ENCODE measurements around the gene KRT33A. TPM values are rescaled to one million over a fixed set of nuclear protein-coding genes. Genes with fewer than 3 reads are reported as not detected.
"Not testable (repeated sequence)": the region's sequence is repeated elsewhere in the genome, so short reads cannot be mapped to it uniquely, and the experiment has no call there.

Gene KRT33A
- total RNA-seq, 2 donors from 2014 or later: not detected

DNA sequence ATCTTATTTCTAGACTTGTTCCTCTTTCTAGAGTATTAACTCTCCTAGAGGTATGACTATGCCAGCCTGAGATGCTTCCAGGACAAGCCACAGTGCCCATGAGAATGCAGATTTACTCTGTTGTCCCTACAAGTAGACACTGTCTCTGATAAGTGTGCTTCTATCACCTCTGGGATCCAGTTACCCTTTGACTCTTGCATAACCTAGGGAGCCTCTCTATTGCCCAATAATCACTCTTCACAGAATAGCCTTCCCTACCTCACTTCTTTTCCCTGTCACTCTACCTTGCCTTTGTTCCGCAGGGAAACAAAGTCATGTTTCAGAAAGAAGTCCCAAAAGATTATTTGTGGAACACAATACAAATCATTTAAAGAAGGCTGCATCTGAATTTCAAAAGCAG, 33.1 kb upstream of the KRT33A start:
- Mint-ChIP-seq H3K4me1 (no peaks in the 10 kb centered on the region), H3K4me3 (no peak overlapping the region), H3K27ac (no peak overlapping the region), H3K27me3 (no peaks in the 10 kb centered on the region), H3K36me3 (ENCODE audit: low read depth) (no peaks in the 10 kb centered on the region)
- DNase-seq (no peak), ATAC-seq (no peak)
- H3K9me3 ChIP-seq (ENCODE audit: control insufficient read depth, low read length, poor library complexity, severe bottlenecking): peaks cover 10% of the 10 kb centered on the region

DNA sequence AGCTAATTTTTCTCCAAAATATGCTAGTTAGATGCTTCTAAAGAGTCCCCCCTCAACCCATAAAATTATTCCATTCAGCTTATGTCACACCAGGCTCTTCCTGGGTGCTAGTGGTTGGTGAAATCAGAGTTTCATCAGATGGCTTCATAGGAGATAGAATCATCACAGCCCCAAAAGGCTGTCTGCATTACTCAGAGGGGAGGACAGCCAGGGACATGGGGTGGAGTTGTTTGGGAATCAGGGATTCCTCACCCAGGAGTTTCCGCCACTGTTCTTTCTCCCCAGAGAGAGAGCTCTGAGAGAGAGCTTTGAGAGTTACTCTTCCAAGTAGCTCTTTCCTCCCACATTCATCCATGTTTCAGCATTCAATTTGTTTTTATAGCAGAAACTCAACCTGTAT, 31.8 kb upstream of the KRT33A start:
- Mint-ChIP-seq H3K36me3 (ENCODE audit: low read depth) (no peaks in the 10 kb centered on the region), H3K4me3 (no peak overlapping the region), H3K27me3 (no peaks in the 10 kb centered on the region), H3K4me1 (peaks cover 2% of the 10 kb centered on the region), H3K27ac (no peak overlapping the region)
- ATAC-seq (no peak), DNase-seq (no peak)
- H3K9me3 ChIP-seq (ENCODE audit: control insufficient read depth, low read length, poor library complexity, severe bottlenecking): peaks cover 10% of the 10 kb centered on the region

DNA sequence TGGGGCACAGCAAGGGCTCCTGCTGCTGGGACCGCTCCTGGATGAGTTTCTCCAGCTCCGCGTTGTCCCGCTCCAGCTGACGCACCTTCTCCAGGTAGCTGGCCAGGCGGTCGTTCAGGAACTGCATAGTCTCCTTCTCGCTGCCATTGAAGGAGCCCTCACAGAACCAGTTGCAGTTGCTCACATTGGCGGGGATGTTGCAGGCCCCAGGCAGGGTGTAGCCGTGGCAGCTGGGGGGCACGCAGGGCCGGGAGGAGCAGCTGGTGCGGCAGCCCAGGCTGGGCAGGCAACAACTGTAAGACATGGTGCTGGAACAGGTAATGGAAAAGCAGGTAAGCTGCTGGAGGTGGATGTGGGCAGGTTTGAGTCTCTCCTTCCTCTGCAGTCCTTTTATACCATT, 31.3 kb upstream of the KRT33A start, which contains the start of gene KRT34:
Gene KRT34, minus strand, starts transcription at position 364 of the 400 bp plus-strand sequence. Its CDS starts 60 bp downstream, at position 304.
- H3K36me3 Mint-ChIP-seq (ENCODE audit: low read depth); H3K4me3 Mint-ChIP-seq; H3K27ac Mint-ChIP-seq; H3K9me3 ChIP-seq (ENCODE audit: control insufficient read depth, low read length, poor library complexity, severe bottlenecking); ATAC-seq; DNase-seq; H3K4me1 Mint-ChIP-seq; H3K27me3 Mint-ChIP-seq: not testable (repeated sequence)

DNA sequence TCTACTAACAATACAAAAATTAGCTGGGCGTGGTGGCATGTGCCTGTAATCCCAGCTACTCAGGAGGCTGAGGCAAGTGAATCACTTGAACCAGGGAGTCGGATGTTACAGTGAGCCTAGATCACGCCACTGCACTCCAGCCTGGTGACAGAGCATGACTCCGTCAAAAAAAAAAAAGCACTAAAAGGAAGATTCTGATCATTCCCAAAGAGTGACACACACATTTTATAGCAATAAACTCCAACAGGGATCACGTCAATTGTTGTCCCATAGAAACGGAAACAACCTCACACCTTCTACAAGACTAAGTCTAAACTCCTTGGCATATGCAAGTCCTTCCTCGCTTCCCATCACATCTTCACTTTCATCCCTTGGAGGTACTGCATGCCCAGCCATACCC, 29.5 kb upstream of the KRT33A start:
- DNase-seq; H3K36me3 Mint-ChIP-seq (ENCODE audit: low read depth); H3K4me1 Mint-ChIP-seq; H3K27ac Mint-ChIP-seq; H3K27me3 Mint-ChIP-seq; H3K4me3 Mint-ChIP-seq; H3K9me3 ChIP-seq (ENCODE audit: control insufficient read depth, low read length, poor library complexity, severe bottlenecking); ATAC-seq: not testable (repeated sequence)

DNA sequence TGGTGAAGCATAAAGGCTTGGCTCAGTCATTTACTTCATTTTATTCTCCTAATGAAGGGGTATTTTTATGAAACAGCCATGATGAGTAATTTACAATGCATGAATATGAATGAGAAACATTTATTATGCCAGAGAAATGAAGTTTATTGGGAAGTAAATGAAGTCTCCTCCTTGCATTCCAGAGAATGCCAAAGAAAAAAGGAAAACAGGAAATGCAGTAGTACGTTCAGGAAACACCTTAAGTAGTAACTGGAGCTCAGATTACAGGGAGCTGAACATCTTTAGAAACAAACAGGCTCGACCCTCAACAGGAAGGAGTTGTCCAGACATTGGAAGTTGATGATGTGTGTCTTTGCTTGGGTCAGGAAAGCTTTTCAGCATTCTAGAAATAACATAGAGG, 26.9 kb upstream of the KRT33A start:
- H3K27ac Mint-ChIP-seq: no peak overlapping the region

DNA sequence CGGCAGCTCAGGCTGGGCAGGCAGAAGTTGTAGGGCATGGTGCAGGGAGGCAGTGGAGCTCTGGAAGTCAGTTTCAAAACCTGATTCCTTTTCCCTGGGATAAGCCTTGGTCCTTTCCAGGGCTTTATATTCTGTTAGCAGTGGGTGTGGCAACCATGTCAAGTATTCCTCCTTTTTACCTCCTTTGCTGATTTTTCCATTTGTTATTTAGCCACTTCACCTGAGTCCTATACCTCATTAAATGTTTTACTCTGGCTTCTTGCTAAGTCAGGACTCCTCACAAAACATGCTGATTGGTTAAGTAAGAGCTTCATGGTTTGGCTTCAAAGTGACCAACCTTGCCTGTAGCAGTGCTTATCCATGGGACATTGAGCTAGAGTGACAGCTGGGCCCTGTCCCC, 19.1 kb upstream of the KRT33A start, which contains the start of gene KRT33B:
Gene KRT33B, minus strand, starts transcription at position 101 of the 400 bp plus-strand sequence. Its CDS starts 63 bp downstream, at position 38.
- H3K4me3 Mint-ChIP-seq: no peak within 1 kb of the TSS
- H3K9me3 ChIP-seq (ENCODE audit: control insufficient read depth, low read length, poor library complexity, severe bottlenecking): no peaks in the 10 kb centered on the region
- H3K27me3 Mint-ChIP-seq: peaks cover 5% of the 10 kb centered on the region
- no peaks in the 10 kb centered on the region for H3K36me3 Mint-ChIP-seq (ENCODE audit: low read depth)
- no peak for DNase-seq
- ATAC-seq: no peak
- peaks cover 4% of the 10 kb centered on the region for H3K4me1 Mint-ChIP-seq
- H3K27ac Mint-ChIP-seq: peak within 1 kb of the TSS; percentile 4

More for the DNA sequence above, 26.9 kb upstream of the KRT33A start:
- peaks cover 5% of the 10 kb centered on the region for H3K4me1 Mint-ChIP-seq
- no peaks in the 10 kb centered on the region for H3K27me3 Mint-ChIP-seq
- ATAC-seq (no peak), DNase-seq (no peak)
- no peak overlapping the region for H3K4me3 Mint-ChIP-seq
- no peaks in the 10 kb centered on the region for H3K9me3 ChIP-seq (ENCODE audit: control insufficient read depth, low read length, poor library complexity, severe bottlenecking)
- H3K36me3 Mint-ChIP-seq (ENCODE audit: low read depth): no peaks in the 10 kb centered on the region

DNA sequence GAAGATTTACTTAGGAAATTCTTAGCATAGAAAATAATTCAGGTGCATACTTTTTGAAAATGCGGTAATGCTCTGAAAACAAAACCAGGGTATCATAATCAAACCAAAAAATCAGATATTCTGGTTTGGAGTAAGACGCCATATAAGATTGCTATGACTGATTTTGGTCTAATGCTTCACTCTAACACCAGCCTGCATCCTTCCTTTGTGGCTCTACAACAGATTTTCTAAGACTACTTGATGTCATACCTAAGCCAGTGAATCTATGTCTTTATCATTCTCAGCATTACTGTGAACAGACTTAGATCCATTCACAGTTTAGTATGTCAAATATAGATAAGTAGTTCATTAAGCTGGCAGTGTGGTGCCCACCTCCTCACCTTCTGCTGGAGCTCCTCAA, 18.4 kb upstream of the KRT33A start:
- H3K9me3 ChIP-seq (ENCODE audit: control insufficient read depth, low read length, poor library complexity, severe bottlenecking): no peaks in the 10 kb centered on the region
- DNase-seq: no peak
- Mint-ChIP-seq H3K27ac (peak overlapping the region; percentile 4), H3K27me3 (peaks cover 5% of the 10 kb centered on the region), H3K4me1 (peaks cover 4% of the 10 kb centered on the region), H3K4me3 (no peak overlapping the region), H3K36me3 (ENCODE audit: low read depth) (no peaks in the 10 kb centered on the region)
- ATAC-seq: no peak

DNA sequence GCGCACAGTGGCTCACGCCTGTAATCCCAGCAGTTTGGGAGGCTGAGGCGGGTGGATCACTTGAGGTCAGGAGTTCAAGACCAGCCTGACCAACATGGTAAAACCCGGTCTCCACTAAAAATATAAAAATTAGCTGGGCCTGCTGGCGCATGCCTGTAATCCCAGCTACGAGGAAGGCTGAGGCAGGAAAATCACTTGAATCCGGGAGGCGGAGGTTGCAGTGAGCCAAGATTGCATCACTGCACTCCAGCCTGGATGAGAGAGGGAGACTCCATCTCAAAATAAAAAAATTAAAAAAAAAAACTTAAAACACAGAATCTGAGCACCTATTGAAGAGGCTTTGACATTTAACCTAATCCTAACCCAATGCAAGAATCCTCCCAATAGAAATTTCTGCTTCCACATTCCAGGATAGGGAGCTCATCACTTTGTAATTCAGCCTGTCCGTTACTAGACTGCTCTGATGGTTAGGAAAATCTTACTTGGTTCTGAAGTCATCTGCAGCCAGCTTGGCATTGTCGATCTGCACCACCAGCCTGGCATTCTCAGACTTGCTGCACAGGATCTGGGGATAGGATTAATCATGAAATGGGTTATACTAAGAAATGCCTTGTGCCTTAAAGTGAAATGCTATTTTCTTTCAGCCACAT, 16.9 kb upstream of the KRT33A start:
- no peak for ATAC-seq
- peaks cover 5% of the 10 kb centered on the region for H3K27me3 Mint-ChIP-seq
- H3K9me3 ChIP-seq (ENCODE audit: control insufficient read depth, low read length, poor library complexity, severe bottlenecking): no peaks in the 10 kb centered on the region
- DNase-seq: no peak
- peaks cover 4% of the 10 kb centered on the region for H3K4me1 Mint-ChIP-seq
- H3K27ac Mint-ChIP-seq: no peak overlapping the region
- H3K4me3 Mint-ChIP-seq: no peak overlapping the region
- no peaks in the 10 kb centered on the region for H3K36me3 Mint-ChIP-seq (ENCODE audit: low read depth)

DNA sequence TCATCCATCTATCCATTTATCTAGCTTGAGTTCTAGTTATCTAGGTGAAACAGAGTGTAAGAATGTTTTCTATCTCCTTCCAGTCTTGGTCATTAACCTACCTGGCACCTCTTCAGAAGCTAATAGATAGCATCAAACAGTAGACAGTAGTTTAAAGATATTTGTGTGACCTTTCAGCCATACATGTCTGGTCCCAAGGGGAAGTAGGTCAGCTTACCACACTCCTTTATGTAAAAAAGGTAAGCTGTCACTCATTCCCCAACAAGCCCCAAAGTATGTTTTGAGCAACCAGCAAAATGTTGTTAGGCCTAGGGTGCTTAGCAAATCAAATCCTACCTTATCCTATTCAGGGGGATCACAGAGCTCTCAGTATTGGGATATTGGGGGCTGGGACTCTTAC, 15.4 kb upstream of the KRT33A start:
- no peak for ATAC-seq
- H3K27me3 Mint-ChIP-seq: peaks cover 5% of the 10 kb centered on the region
- no peak overlapping the region for H3K4me3 Mint-ChIP-seq
- no peak overlapping the region for H3K27ac Mint-ChIP-seq
- DNase-seq: no peak
- H3K36me3 Mint-ChIP-seq (ENCODE audit: low read depth): no peaks in the 10 kb centered on the region
- no peaks in the 10 kb centered on the region for H3K9me3 ChIP-seq (ENCODE audit: control insufficient read depth, low read length, poor library complexity, severe bottlenecking)
- peaks cover 4% of the 10 kb centered on the region for H3K4me1 Mint-ChIP-seq

DNA sequence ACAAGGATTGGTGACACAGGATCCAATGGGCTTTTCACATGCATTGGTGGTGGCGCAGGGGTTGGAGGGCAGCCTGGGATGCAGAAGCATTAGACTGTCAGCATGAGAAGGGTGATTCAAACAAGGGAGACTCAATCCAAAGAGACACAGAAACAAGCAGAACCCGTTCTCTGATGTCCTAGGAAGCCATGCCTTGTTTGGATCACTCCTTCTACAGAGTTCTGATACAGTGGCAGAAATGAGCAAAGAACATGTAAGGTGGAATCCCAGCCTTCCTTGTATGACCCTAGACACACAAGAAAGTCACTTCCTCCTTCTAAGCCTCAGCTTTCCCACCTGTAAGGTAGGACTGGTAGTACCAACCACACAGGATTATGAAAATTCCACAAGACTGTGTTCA, 13.3 kb upstream of the KRT33A start:
- Mint-ChIP-seq H3K36me3 (ENCODE audit: low read depth) (no peaks in the 10 kb centered on the region), H3K4me3 (no peak overlapping the region), H3K27ac (peak overlapping the region; percentile 39), H3K27me3 (no peaks in the 10 kb centered on the region), H3K4me1 (peaks cover 4% of the 10 kb centered on the region)
- no peak for DNase-seq
- ATAC-seq: no peak
- no peaks in the 10 kb centered on the region for H3K9me3 ChIP-seq (ENCODE audit: control insufficient read depth, low read length, poor library complexity, severe bottlenecking)

DNA sequence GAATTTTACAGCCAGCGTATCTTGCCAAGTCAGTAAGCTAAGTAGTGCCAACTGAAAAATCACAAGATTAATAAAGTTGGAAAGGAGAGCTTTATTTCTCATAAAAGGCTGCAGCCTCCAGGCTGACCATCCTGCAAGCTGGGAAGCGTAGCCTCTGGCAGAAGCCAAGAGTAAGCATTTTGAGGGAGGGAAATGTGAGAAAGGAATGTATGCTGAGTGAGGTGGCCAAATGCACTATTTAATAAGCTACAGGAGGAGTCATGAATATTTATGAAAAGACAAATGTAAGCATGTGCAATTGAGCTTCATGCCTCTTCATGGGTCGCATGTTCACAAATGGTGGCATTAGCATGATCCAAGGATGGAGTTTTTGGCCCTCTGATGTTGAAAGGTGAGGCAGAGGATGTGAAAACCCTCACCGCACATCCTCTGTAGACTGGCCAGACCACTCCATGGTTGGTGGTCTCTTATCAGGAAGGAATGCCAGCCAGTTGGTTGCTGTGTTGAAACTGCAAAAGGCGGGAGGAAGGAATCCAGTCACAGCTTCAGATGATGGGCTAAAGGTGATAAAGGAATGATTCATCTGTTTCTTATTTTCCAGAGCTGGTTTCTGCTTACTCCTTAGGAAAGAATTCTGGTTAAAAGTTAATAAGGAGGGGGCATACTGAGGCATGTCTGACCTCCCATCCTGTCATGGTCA, 9.8 kb upstream of the KRT33A start:
- H3K27ac Mint-ChIP-seq: no peak overlapping the region
- no peaks in the 10 kb centered on the region for H3K36me3 Mint-ChIP-seq (ENCODE audit: low read depth)
- no peak for DNase-seq
- no peak for ATAC-seq
- H3K4me1 Mint-ChIP-seq: no peaks in the 10 kb centered on the region
- H3K4me3 Mint-ChIP-seq: no peak overlapping the region
- H3K27me3 Mint-ChIP-seq: no peaks in the 10 kb centered on the region
- peaks cover 3% of the 10 kb centered on the region for H3K9me3 ChIP-seq (ENCODE audit: control insufficient read depth, low read length, poor library complexity, severe bottlenecking)

DNA sequence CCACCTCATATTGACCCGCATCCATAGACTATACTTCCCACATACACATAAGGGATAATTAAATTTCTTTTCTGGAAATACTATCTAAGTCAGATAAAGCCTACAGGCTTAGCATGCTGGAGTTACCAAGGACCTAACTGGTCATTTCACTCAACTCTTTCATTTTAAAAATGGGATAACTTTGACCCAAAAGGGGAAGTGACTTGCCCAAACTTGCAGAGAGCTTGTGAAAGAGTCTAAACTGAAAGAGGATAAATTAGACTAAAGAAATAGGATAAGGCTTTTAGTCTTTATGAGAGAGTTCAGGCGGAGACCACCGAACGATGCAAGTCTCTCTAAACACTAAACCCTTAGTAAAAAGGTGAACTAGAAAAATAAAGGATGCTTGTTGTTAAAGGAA, 3.9 kb upstream of the KRT33A start:
- no peak overlapping the region for H3K27ac Mint-ChIP-seq
- H3K4me3 Mint-ChIP-seq: no peak overlapping the region
- peaks cover 5% of the 10 kb centered on the region for H3K4me1 Mint-ChIP-seq

DNA sequence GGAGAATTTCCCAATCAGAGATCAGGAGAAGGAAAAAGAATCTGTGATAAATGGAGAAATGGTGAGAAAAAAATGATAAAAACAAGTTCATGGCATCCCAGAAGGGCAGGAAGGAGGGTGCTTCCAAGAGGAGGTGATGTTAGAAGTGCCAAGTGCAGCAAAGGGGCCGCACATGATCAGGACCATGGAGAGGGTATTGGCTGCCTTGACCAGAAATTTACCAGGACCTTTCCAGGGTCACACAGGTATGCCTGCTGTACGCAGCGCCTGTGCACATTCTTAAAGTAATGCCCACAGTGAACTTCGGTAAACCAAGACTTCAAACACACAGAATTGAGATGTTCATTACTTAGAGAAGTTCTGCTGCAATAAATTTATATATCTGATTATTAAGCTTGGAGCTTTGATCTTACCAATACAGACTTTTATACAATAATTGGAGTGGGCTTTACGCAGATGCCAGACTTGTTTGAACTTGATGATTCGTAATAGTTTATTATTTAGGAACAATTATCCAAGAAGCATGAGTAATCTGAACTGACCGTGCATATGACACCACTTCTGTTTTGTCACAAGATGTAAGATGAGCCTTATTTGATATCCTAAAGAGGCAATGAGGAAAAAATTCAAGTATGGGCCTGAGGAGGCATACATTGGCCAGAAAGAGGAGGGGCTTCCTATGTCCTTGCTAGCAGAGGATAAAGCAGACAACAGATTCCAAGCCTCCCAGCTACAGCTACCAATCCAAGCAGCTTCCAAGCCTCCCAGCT, 2.2 kb upstream of the KRT33A start:
- H3K9me3 ChIP-seq (ENCODE audit: control insufficient read depth, low read length, poor library complexity, severe bottlenecking): peaks cover 3% of the 10 kb centered on the region
- no peak overlapping the region for H3K4me3 Mint-ChIP-seq
- ATAC-seq (no peak), DNase-seq (no peak)
- H3K27me3 Mint-ChIP-seq: no peaks in the 10 kb centered on the region
- H3K36me3 Mint-ChIP-seq (ENCODE audit: low read depth): no peaks in the 10 kb centered on the region
- no peak overlapping the region for H3K27ac Mint-ChIP-seq
- H3K4me1 Mint-ChIP-seq: peaks cover 5% of the 10 kb centered on the region

More for the DNA sequence above, 3.9 kb upstream of the KRT33A start:
- ATAC-seq (no peak), DNase-seq (no peak)
- Mint-ChIP-seq H3K36me3 (ENCODE audit: low read depth) (no peaks in the 10 kb centered on the region), H3K27me3 (no peaks in the 10 kb centered on the region)
- H3K9me3 ChIP-seq (ENCODE audit: control insufficient read depth, low read length, poor library complexity, severe bottlenecking): peaks cover 3% of the 10 kb centered on the region

All from T-helper 17 cell (primary cell).